Measurements from ENCODE around the gene PLA2G4A.

DNA sequence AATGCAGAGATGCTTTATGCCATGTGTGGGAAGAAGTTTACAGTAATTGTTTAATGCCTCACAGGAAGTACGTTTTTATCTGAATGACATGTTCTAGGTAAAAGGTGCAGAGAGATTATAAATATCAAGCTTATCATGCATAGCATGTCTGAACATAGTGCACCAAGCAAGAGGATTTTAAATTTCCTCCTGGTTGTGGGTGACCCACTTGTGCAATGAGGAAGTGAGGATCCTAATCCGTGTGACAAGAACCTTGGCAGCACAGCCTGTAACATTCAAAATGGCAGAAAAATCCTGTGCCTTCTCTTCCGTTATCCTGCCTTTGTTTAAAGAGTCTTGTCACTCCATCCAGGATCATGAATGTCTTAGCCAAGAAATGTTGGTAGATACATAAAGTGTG is 75.6 kb downstream of the PLA2G4A start:
- TF ChIP-seq CTCF (optimal IDR thresholded peaks at IDR 0.05 in 1 of 3, IDR thresholded peaks at IDR 0.05 in 1 of 3, conservative IDR thresholded peaks at IDR 0.05 in 1 of 3; ENCODE audit: extremely low read depth in 1 of 3, insufficient read depth in 2 of 3, low read length in 3 of 3), result no peak
- TF ChIP-seq EZH2 (IDR thresholded peaks at IDR 0.05; ENCODE audit: low read length), result no peak

Measured in keratinocyte (primary cell).